ENCODE results near the gene OR52N1.

OR52N1 gene

DNA sequence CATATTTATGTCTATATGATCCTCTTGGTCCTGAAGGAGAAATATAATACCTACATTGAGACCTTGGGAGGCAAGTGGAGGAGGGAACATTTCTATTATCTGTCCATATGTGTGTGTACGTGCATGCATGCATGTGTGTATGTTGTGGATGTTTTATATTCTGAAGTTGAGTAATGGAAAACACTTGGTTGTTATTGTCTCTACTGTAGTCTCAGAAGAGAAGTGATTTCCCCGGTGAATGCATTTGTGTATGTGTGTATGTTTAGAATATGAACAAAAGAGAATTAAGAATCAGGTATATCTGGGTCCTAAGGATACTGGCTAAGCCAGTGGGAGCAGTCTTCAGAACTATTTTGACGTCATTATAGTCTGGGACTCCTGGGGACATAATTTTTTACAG, at the start of gene OR52N1:
Gene OR52N1 (minus strand): TSS at position 101 of the 400 bp plus-strand sequence. CDS start 2,449 bp downstream, outside the sequence.
- DNase-seq, result no peak

DNA sequence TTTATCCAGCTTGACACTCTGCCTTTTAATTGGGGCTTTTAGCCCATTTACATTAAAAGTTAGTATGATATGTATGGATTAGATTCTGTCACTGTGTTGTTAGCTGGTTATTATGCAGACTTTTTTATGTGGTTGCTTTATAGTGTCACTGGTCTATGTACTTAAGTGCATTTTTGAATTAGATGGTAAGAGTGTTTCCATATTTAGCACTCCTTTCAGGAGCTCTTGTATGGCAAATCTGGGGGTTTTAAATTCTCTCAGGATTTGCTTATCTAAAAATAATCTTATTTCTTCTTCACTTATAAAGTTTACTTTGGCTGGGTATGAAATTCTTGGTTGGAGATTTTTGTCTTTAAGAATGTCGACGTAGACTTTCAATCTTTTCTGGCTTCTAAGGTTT, 46.6 kb upstream of the OR52N1 start:
- DNase-seq, result no peak

DNA sequence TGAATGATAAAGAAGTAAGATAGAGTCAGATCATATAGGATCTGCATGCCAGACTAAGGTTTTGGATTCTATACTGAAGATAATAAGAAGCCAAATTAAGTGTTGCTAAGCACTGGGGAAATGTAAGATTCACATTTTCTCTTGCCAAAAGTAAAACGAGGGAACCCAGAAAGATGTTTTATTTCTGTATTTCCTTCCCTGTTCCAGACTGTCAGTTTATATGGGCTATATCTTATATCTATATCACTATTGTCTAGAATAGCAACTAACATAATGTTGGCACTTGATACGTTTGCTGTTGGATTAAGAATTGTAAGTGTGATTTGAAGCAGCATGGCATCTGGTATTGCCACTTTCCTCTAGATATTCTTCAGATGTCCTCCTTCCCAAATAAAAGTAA, 42.4 kb upstream of the OR52N1 start:
- no peak for DNase-seq

DNA sequence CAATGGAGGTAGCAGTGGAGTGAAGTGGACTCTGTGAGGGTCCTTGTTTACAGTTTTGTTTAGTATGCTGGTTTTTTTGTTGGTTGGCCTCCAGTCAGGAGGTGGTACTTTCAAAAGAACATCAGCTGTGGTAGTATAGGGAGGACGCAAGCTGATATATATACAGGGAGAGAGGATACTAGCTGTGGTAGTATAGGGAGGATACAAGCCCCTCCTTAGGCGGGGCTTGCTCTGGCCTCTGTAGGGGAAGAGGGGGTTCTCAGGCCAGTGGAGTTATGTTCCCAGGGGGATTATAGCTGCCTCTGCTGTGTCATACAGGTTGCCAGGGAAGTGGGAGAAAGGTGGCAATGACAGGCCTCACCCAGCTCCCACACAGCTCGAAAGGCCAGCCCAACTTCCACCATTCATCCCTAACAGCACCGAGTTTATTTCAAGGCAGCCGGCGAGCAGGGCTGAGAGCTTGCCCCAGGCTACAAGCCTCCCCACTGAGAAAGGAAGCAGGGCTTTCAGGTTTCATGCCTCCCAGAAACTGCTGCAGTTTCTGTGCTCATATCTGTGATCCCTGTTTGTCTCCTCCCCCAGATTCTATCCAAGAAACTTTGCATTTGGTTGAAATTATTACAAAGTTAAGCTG, 40.2 kb upstream of the OR52N1 start:
- no peak for DNase-seq

DNA sequence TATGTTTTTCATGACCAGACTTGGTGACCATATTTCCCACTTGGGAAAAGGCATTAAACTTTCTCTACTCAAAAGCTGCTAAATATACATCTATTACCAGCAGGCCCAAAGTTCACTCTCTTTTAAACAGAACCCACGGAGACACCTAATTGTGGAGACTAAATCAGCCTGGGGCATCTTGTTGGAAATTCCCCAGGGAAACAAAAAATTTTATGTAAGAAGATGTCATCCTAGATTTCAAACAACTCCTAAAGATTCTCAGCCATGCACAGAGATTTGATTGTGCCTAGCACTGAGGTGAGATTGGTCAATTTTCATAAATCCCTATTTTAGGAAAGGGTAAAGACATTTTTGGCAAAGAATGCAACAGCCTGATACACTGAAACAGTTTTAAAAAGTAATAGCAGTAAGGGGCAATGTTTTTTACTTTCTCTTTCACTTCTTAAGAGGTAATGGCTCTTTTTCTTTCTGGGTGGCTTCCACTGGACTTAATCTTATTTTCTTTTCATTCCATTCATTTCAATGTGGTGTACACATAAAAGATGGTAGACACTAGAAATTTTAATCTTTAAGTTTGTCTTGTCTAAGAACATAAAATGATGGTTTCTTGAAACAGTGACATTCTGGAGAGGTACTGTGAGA, 27.3 kb upstream of the OR52N1 start:
- DNase-seq, result no peak

DNA sequence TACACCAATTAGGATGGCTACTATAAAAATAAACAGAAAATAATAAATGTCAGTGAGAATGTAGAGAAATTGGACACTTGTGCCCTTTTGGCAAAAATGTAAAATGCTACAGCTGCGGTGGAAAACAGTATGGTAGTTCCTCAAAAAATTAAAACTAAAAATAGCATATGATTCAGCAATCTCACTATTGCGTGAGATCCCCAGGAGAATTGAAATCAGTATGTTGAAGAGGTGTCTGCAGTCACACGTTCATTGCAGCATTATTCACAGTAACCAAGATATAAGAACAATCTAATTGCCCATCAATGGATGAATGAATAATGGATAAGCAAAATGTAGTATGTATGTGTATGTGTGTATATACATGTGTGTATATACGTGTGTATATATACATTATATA, 24.5 kb upstream of the OR52N1 start:
- DNase-seq, result no peak

DNA sequence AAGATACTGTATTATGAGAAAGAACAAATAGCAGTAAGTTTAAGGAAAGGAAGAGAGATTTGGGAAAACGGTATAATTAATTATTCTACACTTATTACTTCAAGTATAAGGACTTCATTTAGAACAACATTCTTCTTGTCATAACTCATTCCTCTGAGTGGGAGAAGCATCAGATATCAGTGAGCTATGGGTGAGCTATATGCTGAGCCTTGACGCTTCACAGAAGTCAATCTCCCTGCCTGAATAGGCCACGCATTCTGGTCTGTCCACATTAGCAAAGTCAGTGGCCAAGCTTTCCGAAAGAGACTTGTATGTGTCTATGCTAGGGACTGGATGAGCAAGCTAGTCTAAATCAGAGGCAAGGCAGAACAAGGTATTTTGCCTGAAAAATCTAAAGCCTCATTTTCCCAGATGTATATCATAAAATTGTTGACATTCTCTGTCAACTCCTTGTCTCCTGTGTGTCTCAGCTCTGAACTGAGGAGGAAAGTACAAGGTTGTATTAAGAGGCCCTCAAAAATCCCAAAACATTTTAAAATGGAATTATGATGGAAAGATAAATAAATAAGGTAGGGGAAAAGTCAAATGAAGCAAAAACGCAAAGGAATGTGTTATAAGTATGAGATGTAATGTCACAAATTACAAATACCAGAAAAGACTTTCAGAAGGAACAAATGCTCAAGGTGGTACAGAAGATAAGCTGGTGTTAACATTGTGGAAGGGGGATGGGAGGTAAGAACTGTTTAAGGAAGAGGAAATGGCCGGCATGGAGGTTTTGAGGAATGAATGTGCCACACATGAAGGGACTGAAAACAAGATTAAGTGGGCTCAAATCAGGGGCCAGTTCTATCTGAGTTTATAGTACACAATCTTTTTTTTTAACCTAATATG, 19.1 kb upstream of the OR52N1 start:
- no peak for DNase-seq

DNA sequence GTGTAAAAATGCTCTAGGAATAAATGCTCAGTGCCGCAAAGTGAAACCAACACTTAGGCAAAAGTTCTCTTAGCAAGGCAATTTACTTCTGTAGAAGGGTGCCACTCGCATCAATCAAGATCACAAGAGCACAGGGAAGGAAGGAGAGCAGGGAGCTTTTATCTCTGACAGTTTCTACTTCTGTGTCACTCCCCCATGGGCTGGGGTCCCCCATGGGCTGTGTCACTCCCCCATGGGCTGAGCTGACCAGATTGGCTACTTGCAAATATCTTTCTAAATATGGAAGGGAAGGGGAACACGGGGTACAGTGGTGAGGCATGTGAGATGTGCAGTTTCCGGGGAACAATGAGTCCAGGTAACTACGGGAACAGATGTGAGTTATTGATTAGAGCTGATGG, 18.1 kb upstream of the OR52N1 start:
- no peak for DNase-seq

DNA sequence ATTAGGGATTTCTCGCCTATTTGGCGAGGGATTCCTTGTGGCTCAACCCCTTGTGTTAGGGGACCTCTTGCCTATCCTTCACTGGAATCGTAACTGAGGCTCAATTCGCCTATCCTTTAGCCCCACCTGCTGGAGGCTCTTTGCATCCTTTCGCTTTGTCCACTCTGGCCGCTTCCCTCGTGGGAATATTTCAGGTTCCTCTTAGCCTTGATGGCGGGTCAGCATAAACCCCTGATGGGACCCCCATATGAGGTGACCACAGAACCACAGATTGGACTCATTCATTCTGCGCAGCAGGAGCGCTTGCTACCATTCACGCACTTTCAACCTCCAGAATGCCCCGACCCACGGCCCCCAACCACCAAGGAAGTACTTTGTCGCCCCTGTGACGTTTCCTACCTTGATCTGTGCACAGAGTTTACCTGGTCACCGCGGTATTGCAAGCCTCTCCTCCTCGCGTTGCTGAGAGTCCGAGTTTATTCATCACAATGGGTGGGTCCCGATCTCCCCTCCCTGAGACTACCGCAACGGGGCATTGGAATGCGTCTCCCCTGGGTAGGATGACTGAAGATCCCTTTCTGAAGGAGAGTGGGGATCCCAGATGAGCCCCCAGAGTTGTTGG, 17.5 kb upstream of the OR52N1 start, which contains the start of gene OR52N2:
Gene OR52N2 (plus strand): TSS at position 425 of the 622 bp plus-strand sequence. CDS start 11,412 bp downstream, outside the sequence.
- DNase-seq, result peak; percentile 34

DNA sequence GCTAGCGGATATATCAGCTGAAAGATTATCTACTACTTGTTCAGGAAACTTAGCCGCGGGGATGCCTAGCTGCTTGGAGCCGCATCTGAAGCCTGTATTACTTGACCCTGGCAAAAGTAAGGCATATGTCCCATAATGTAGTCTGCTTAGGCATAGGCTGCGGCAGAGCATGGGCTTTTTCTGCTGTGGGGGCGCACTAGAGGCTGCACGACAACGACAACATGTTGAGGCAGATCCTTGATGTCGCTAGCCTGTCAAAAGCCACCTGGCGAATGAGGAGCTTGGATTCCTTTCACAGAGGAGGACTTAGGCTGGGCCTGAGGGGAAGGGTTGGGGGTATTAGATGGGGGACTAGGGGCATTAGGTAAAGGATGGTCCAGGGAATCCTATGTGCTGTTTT, 16.5 kb upstream of the OR52N1 start:
- no peak for DNase-seq

DNA sequence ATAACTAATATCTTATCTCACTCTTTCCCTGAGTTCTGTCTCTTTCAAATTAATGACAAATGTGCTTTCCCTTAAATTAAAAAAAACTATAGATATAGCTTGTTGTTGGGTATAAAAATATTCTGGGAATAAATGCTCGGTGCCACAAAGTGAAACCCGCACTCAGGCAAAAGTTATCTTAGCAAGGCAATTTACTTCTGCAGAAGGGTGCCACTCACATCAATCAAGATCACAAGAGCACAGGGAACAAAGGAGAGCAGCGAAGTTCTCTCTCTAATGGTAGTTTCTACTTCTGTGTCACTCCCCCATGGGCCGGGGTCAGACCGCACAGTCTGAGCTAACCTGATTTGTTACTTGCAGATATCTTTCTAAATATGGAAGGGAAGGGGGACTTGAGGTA, 12.9 kb upstream of the OR52N1 start:
- no peak for DNase-seq

DNA sequence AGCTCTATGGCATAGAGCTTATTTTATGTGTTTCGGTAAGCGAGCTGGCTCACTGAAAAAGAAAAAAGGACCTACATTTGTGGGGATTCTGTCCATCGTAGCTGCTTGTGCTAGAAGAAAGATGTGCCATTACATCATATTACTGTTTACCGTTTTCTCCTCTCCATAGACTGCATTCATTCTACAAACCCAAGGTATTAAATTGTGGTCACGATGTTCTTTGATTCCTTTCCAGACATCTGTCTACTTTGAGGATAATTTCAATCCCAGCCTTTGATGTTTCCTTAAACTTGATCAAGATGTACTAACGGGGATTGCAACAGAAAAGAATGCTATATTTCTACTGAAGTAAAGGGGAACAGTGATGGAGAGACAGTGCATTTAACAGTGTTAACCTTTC, 5.5 kb upstream of the OR52N1 start:
- no peak for DNase-seq

DNA sequence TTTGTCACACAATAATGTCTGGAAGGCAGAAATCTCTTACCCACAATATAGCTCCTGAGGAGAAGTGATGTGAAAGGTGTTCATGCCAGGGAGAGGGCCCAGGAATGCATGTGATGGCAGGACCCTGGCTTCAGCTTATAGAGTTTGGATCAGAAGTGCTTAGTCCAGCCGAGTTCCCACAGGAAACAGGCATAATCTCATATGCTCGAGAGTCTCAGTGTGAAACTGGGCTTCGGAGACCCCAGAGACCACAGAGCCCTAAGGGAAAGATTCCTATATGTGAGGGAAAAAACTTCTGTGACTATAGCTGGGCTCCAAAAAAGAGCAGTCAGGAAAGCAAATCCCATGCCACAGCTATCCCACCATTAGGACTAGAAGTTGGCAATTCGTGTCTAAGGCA, 7.8 kb downstream of the OR52N1 start, which contains the start of gene OR52N5:
Gene OR52N5 (minus strand): TSS at position 101 of the 400 bp plus-strand sequence. CDS start 4,721 bp downstream, outside the sequence.
- DNase-seq, result no peak

DNA sequence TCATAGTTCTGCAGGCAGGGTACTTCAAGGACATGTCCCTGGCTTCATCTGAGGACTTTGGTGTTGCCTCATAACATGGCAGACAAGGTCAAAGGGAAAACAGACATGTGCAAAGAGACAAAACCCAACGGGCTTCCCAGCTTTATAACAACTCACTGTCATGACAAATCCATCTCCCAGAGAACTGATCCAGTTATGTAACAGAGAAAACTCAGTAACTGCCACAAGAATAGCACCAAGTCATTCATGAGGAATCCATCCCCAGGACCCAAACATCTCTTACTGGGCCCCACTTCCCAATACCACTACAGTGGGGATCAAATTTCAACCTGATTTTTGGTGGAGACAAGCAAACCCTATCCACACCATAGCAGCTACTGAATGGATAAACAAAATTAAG, 24.0 kb downstream of the OR52N1 start:
- DNase-seq, result no peak

DNA sequence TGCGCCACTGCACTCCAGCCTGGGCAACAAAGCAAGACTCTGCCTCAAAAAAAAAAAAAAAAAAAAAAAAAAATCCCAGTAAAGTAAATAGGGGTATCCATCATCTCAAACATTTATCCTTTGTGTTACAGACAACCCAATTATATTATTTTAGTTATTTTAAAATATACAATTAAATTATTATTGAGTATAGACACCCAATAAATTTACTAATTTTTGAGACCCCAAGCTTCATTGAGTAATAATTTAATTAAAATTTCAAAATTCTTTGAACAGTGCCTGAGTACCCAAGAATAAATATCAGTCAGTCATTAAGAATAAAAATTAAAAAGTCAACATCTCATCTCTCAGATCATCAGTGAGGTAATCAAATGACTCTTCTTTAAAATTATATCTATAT, 37.1 kb downstream of the OR52N1 start, which contains the start of gene OR52N4:
Gene OR52N4 (plus strand): TSS at position 301 of the 400 bp plus-strand sequence. CDS start 498 bp downstream, outside the sequence.
- DNase-seq, result no peak

DNA sequence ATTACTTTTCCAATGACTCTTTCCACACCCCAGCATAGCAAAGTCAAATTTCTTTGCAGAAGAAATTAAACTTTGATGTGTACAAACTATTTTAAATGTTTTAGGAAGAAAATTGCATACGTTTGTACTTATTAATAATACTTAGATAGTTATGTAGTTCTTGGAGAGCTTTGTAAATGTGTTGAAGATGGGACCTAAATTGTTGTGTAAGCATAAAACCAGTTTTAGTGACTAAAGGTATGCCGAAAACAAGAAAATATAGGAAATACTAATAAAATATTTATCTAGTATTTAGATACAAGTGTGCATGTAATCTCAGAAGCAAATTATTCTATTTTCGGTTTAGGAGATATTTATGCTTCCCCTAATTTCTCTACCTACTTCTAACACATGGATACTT, 41.2 kb downstream of the OR52N1 start:
- no peak for DNase-seq

DNA sequence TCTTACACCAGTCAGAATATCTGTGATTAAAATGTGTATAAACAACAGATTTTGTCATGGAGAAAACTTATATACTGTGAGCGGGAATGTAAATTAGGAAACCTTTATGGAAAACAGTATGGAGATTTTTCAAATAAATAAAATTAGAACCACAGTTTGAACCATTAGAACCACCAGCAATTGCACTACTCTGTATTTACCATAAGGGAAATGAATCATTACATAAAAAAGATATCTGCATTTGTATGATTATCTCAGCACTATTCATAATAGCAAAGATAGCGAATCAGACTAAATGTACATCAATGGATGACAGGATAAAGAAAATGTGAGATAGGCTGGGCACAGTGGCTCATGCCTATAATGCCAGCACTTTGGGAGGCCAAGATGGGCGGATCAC, 44.5 kb downstream of the OR52N1 start:
- no peak for DNase-seq

DNA sequence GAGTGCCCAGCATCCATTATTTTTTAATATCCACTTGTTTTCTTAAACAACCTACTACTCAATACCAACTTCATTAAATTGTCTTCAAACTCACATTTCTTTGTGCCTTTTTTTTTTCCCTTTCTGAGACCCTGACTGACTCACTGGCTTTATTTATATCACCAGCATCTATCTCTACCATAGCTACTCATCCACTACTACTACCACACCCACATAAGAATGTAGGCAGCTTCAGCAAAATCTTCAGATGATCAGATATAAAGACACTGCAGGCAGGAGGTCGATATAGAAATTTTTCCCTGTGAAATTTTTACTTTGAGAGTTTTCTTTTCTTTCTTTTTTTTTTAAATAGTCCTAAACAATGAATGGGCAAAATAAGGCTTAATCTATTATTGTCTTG, 52.6 kb downstream of the OR52N1 start:
- DNase-seq, result no peak

DNA sequence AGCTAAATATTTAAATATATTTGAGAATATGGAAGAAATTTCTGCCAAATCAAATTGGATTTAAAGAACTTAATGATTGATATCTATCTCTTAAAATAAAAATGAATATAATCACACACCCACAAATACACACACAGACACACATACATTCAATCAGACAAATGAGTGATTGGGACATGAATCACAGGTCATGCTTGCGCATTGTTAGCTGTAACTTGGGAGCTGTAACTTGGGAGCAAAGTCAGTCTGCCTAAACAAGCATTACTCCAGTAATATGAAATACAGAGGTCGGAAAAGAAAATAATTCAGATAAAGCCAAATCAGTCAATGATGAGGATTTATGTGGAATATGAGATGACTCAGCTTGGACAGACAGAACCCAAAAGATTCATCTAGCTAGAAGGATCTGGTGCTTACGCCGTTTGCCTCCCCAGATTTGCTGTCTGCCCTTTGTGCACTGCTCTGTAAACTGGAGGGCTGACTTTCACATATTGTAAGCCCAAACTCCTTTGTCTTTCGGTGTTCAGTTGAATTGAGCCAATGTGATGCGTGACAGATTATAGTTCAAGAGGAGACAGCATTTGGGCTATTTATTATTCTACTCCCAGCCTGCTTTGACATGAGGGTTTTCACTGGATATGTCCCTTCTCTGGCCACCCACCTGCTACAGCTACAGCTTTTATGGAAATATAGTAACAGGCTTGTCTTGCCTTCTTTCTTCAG, 53.2 kb downstream of the OR52N1 start:
- no peak for DNase-seq

DNA sequence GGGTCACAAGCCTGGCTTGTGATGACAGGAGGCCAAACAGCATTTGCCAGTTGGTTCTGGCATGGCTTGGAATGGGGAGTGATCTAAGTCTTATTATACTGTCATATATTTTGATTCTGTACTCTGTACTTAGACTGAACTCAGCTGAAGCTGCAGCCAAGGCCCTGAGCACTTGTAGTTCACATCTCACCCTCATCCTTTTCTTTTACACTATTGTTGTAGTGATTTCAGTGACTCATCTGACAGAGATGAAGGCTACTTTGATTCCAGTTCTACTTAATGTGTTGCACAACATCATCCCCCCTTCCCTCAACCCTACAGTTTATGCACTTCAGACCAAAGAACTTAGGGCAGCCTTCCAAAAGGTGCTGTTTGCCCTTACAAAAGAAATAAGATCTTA, 54.0 kb downstream of the OR52N1 start:
- no peak for DNase-seq

All from NCI-H2107 (cell line).